Neural cell (in vitro differentiated cells): ENCODE measurements around the gene MYOCOS.

Source experiments
- CTCF ChIP-seq: fragments of 450-650 bp; IDR thresholded peaks from 2 replicates; pipeline ENCODE4 v1.5.1; 2014; ENCODE audit warnings: antibody characterized with exemption, mild to moderate bottlenecking, moderate library complexity; ENCODE audit not compliant: poor library complexity, severe bottlenecking
- EZH2 ChIP-seq: fragments of 200-600, 300-800 bp; shearing (Covaris generic), sonication (generic); IDR thresholded peaks from 2 replicates; pipeline ENCODE4 v1.6.1; 2014; ENCODE audit warnings: antibody characterized with exemption, low read length, borderline replicate concordance, mild to moderate bottlenecking; ENCODE audit not compliant: insufficient read depth, poor library complexity, severe bottlenecking
- POLR2AphosphoS5 ChIP-seq: IDR thresholded peaks from 2 replicates; pipeline ENCODE4 v1.6.1; 2012
- RAD21 ChIP-seq: fragments of 450-650 bp; conservative IDR thresholded peaks from 2 replicates; pipeline ENCODE4 v1.6.1; 2014; ENCODE audit warnings: antibody characterized with exemption, mild to moderate bottlenecking, moderate library complexity
- REST ChIP-seq: IDR thresholded peaks from 2 replicates; pipeline ENCODE4 v1.6.1; 2012; ENCODE audit warnings: borderline replicate concordance
- SMC3 ChIP-seq: fragments of 450-650 bp; conservative IDR thresholded peaks from 2 replicates; pipeline ENCODE4 v1.6.1; 2014; ENCODE audit warnings: antibody characterized with exemption, mild to moderate bottlenecking, moderate library complexity; ENCODE audit not compliant: poor library complexity
- TAF1 ChIP-seq: IDR thresholded peaks from 2 replicates; pipeline ENCODE4 v1.6.1; 2012; ENCODE audit warnings: low read depth

- TF ChIP-seq POLR2AphosphoS5 (no peak), RAD21 (no peak), CTCF (no peak), SMC3 (no peak), REST (no peak), EZH2 (no peak), TAF1 (no peak)
Measured at GRCh38 chr1:171623651-171624331, 1.7 kb downstream of the MYOCOS start.
